ENCODE results near the gene SNED1.

DNA sequence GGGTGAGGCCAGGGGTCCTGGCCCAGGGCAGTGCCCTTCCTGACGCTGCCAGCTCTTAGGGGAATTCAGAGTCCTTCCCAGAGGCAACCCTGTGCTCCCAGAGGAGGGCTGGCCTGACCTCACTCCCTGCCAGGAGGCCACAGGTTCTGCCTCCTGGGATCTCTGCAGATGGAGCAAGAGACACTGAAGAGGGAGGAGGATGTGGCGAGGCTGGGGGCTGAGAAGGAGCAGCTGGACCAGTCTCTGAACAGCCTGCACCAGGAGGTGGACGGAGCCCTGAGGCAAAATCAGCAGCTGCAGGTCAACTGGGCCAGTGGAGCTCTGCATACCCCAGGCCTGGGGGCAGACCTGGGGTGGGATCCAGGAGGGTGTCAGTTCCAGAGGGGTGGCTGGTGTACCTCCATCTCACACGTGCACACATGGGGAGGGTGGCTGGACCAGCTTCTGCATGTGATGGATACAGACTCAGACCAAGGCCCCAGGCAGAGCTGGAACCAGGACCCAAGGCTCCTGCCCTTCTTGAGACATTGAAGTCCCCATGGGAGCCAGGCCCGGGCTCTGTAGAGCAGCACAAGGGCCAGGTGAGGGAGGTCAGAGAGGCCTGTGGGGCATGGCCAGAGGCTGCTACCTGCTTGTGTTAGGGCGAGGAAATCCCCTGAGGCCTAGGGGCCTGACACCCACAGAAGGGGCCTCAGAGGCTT, 9.7 kb upstream of the SNED1 start:
- TF ChIP-seq, protein P1, sequence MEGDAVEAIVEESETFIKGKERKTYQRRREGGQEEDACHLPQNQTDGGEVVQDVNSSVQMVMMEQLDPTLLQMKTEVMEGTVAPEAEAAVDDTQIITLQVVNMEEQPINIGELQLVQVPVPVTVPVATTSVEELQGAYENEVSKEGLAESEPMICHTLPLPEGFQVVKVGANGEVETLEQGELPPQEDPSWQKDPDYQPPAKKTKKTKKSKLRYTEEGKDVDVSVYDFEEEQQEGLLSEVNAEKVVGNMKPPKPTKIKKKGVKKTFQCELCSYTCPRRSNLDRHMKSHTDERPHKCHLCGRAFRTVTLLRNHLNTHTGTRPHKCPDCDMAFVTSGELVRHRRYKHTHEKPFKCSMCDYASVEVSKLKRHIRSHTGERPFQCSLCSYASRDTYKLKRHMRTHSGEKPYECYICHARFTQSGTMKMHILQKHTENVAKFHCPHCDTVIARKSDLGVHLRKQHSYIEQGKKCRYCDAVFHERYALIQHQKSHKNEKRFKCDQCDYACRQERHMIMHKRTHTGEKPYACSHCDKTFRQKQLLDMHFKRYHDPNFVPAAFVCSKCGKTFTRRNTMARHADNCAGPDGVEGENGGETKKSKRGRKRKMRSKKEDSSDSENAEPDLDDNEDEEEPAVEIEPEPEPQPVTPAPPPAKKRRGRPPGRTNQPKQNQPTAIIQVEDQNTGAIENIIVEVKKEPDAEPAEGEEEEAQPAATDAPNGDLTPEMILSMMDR (IDR thresholded peaks at IDR 0.05), result no peak
- TF ChIP-seq EP300 (IDR thresholded peaks at IDR 0.05) (no peak), POLR2A (IDR thresholded peaks at IDR 0.05) (no peak), POLR2AphosphoS5 (IDR thresholded peaks at IDR 0.05) (no peak)

Measured in suprapubic skin (tissue), 4 donors.